GM08714 (cell line): ENCODE measurements around the gene CTRB1.

Source experiments
- H3K4me3 ChIP-seq: fragments of 200-500 bp; sonication (Bioruptor generic); 2 replicates; pipeline ENCODE4 v1.5.1; 2014; ENCODE audit warnings: mild to moderate bottlenecking, low read length, inconsistent platforms
- ZNF274 ChIP-seq: IDR thresholded peaks from 2 replicates; pipeline ENCODE4 v1.6.1; 2012; ENCODE audit warnings: mild to moderate bottlenecking, low read depth, low read length

The CTRB1 gene

GRCh38 chr16:75246504-75247205 is 27.9 kb downstream of the CTRB1 start:
- no peak for TF ChIP-seq ZNF274
- H3K4me3 ChIP-seq = no peak overlapping the region

- H3K4me3 ChIP-seq = no peak overlapping the region
- no peak for TF ChIP-seq ZNF274
These were observed 28.5 kb downstream of the CTRB1 start for GRCh38 chr16:75247249-75247648.

GRCh38 chr16:75248142-75248535 is 29.4 kb downstream of the CTRB1 start:
- H3K4me3 ChIP-seq = no peak overlapping the region
- no peak for TF ChIP-seq ZNF274

GRCh38 chr16:75248536-75249380 is 30.0 kb downstream of the CTRB1 start:
- TF ChIP-seq ZNF274 = no peak
- no peak overlapping the region for H3K4me3 ChIP-seq

GRCh38 chr16:75249441-75249840 is 30.7 kb downstream of the CTRB1 start:
- TF ChIP-seq ZNF274 = no peak
- no peak overlapping the region for H3K4me3 ChIP-seq

- TF ChIP-seq ZNF274 = no peak
- peak overlapping the region; percentile 76; the same call in 1 of the 2 replicates for H3K4me3 ChIP-seq
These were observed 31.5 kb downstream of the CTRB1 start for GRCh38 chr16:75250089-75250808.

- H3K4me3 ChIP-seq = peak overlapping the region; percentile 76; the same call in 1 of the 2 replicates
- TF ChIP-seq ZNF274 = no peak
These were observed 32.1 kb downstream of the CTRB1 start for GRCh38 chr16:75250809-75251279.

- no peak for TF ChIP-seq ZNF274
- H3K4me3 ChIP-seq = peak within 1 kb of the TSS; percentile 76; the same call in 1 of the 2 replicates
These were observed 32.7 kb downstream of the CTRB1 start, which contains the start of gene BCAR1 for GRCh38 chr16:75251280-75252048. Gene BCAR1, minus strand, starts transcription at chr16:75251624. Its CDS starts 142 bp downstream, at chr16:75251482.

GRCh38 chr16:75252049-75252864 is 33.5 kb downstream of the CTRB1 start:
- H3K4me3 ChIP-seq = peak overlapping the region; percentile 24; the same call in 1 of the 2 replicates
- TF ChIP-seq ZNF274 = no peak

- no peak for TF ChIP-seq ZNF274
- H3K4me3 ChIP-seq = no peak overlapping the region
These were observed 34.4 kb downstream of the CTRB1 start for GRCh38 chr16:75252946-75253911.

- TF ChIP-seq ZNF274 = no peak
- H3K4me3 ChIP-seq = no peak overlapping the region
These were observed 35.6 kb downstream of the CTRB1 start for GRCh38 chr16:75254359-75254837.
